GM12875 (cell line): Measurements from ENCODE around the gene CD300LG.
A peak's percentile ranks its signal among the peaks of the same experiment; 100 is the strongest.
"Not testable (repeated sequence)": the region's sequence is repeated elsewhere in the genome, so short reads cannot be mapped to it uniquely, and the experiment has no call there.

Source experiments
- H3K4me3 ChIP-seq: one replicate; pipeline ENCODE4 v1.5.1; 2011; ENCODE audit warnings: low read depth, low read length, control low read depth
- CTCF ChIP-seq: IDR thresholded peaks from 2 replicates; pipeline ENCODE4 v1.5.1; 2011; ENCODE audit warnings: low read depth, mild to moderate bottlenecking, control low read depth, inconsistent platforms, low read length, moderate library complexity, borderline replicate concordance; ENCODE audit not compliant: insufficient read depth

The CD300LG gene

GRCh38 chr17:43832168-43832975 is 14.6 kb upstream of the CD300LG start:
- no peak overlapping the region for H3K4me3 ChIP-seq

DNA sequence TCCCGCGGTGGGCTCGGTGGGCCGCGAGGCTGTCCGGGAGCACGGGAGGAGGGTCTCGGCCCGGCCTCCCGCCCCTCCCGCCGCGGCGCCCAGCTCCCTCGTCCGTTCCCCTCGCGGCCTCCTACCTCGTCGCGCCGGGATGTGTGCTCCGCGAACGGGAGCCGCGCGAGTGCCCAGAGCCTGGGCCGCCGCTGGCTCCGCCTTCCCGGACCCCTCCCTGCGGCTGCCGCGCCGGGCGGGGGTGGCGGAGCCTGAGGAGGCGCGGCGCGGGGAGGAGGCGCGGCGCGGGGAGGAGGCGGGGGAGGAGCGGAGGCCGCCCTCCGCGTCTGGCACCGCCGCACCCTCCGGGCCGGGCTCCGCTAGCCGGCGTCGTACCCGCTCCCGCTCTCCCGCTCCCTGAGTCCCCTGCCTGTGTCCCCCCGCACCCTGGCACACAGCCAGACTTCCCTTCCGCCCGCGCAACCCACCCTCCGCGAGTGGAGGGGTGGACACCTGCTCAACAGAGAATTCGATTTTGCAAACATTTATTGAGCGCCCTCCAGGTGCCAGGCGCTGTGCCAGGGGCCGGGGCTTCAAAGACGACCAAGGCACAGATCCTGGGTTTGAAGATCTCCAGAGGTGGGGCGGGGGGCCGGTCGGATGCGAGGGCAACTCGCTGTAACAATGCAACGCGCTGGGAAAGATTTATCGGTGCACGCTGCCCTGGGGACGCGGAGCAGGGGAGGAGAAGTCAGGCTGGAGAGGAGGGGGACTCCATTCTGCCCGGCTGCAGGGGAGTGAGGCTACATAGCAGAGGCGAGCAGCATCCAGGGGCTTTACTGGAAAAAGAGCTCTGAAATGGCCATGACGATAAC is 13.8 kb upstream of the CD300LG start, which contains the start of gene MPP3:
Gene MPP3, minus strand, starts transcription at position 171 of the 854 bp plus-strand sequence. CDS start 1,240 bp downstream, outside the sequence.
- TF ChIP-seq CTCF, result no peak
- no peak within 1 kb of the TSS for H3K4me3 ChIP-seq

More at GRCh38 chr17:43832168-43832975, 14.6 kb upstream of the CD300LG start:
- no peak for TF ChIP-seq CTCF

- H3K4me3 ChIP-seq, result no peak overlapping the region
- TF ChIP-seq CTCF, result no peak
These were observed 12.9 kb upstream of the CD300LG start for GRCh38 chr17:43834106-43834505.

DNA sequence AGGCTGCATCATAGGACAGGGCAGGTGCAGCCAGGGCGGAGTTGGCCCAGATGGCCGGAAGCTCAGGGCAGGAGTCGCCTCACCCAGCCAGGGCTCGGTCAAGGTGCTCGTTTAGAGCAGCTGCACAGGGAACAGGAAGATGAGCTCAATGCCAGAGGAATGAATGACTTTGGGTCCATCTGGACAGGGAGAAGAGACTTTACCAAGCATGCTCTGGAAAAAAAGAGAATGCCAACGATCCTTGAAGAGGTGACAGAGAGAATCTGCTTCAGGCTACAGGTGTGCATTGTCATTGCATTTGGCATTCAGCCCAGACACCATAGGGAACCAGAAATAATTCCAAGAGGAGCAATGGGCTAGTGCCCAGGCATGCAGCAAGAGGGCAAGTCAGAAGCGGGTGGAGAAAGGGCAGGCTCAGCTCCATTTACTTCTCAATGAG is 7.3 kb upstream of the CD300LG start:
- H3K4me3 ChIP-seq, result no peak overlapping the region
- TF ChIP-seq CTCF, result no peak

GRCh38 chr17:43840814-43841213 is 6.2 kb upstream of the CD300LG start:
- 0 out of 2 replicates have a peak, but pooled peaks have one; percentile 5 for TF ChIP-seq CTCF
- H3K4me3 ChIP-seq, result no peak overlapping the region

DNA sequence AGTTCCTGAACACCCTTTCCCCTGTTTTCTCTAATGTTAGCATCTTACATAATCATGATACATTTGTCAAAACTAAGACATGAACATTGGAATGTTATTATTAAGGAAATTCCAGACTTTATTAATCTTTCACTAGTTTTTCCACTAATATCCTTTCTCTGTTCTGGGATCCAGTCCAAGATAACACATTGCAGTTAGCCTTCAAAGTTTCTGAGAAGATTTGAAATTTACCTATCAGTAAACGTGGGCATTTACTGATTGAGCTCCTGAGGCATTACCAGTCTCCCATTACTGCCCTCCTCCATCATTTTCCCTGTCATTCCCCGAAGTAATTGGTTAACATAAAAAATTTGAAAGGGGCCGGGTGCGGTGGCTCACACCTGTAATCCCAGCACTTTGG is 5.7 kb upstream of the CD300LG start:
- no peak overlapping the region for H3K4me3 ChIP-seq
- TF ChIP-seq CTCF, result no peak

GRCh38 chr17:43842091-43842974 is 4.6 kb upstream of the CD300LG start:
- not testable (repeated sequence) for H3K4me3 ChIP-seq
